Astrocyte of the spinal cord (primary cell): ENCODE results near the gene YOD1.

Source experiments
- DNase-seq: peaks from one replicate; pipeline ENCODE4 v3.0.0; 2011; ENCODE audit warnings: low read depth, low spot score
- H3K4me3 ChIP-seq: 2 replicates; pipeline ENCODE4 v1.5.1; 2011; ENCODE audit warnings: low read depth, mild to moderate bottlenecking, low read length, moderate library complexity
- in situ Hi-C: cut with HindIII; loops from 2 replicates; pipeline ENCODE4 v1.10.0; 2017; ENCODE audit warnings: low sequenced_read_pairs
- TF ChIP-seq, protein P1 (sequence below): IDR thresholded peaks from 2 replicates; pipeline ENCODE4 v1.5.1; 2012; ENCODE audit warnings: low read depth, mild to moderate bottlenecking, low read length, inconsistent platforms

The YOD1 gene

DNA sequence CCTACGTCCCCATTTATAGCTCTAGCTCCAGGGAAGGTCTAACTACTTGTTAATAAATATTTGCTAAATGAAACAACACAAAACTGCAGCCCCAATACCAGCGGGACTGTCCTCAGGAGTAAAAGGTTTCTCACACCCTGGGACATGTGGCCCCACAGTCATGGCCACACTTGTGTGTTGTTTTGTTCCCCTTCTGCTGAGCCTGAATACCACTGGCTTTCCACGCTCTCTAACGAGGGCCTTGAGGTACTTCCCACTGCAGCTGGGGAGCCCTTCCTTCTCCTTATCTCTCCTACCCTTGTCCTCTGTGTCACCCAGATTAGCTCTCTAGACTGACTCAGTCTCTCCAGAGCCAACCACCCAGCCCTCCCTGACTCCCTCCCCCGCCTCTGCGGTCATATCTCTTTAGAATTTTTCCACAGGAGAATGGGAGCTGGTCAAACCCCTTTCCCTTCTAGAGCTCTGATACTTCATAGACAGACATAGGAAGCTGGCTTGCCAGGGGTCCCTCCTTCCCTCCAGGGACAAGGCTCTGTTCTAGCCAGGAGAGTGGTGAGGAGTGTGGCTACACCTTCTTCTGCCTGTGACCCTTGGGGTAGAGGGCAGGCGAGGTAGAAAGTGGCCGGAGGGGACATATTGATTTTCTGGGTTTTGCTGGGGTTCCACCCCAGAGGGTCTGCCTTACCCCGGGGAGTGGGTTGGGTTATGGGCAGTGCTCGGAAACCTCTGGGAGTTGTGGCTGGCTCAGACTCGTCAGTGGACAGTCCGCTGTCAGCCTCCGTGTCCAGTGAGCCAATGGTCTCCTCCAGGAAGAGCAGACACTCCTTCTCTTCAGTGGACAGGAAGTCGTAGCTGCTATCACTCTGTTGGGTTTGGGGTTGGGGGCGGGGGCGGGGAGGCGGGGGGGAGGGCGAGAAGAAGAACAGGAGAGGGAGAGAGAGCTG lies 26.5 kb downstream of the YOD1 start:
- no peak for DNase-seq
- in situ Hi-C loops = no loop called here
- TF ChIP-seq, protein P1, sequence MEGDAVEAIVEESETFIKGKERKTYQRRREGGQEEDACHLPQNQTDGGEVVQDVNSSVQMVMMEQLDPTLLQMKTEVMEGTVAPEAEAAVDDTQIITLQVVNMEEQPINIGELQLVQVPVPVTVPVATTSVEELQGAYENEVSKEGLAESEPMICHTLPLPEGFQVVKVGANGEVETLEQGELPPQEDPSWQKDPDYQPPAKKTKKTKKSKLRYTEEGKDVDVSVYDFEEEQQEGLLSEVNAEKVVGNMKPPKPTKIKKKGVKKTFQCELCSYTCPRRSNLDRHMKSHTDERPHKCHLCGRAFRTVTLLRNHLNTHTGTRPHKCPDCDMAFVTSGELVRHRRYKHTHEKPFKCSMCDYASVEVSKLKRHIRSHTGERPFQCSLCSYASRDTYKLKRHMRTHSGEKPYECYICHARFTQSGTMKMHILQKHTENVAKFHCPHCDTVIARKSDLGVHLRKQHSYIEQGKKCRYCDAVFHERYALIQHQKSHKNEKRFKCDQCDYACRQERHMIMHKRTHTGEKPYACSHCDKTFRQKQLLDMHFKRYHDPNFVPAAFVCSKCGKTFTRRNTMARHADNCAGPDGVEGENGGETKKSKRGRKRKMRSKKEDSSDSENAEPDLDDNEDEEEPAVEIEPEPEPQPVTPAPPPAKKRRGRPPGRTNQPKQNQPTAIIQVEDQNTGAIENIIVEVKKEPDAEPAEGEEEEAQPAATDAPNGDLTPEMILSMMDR = no peak
- no peak overlapping the region for H3K4me3 ChIP-seq

DNA sequence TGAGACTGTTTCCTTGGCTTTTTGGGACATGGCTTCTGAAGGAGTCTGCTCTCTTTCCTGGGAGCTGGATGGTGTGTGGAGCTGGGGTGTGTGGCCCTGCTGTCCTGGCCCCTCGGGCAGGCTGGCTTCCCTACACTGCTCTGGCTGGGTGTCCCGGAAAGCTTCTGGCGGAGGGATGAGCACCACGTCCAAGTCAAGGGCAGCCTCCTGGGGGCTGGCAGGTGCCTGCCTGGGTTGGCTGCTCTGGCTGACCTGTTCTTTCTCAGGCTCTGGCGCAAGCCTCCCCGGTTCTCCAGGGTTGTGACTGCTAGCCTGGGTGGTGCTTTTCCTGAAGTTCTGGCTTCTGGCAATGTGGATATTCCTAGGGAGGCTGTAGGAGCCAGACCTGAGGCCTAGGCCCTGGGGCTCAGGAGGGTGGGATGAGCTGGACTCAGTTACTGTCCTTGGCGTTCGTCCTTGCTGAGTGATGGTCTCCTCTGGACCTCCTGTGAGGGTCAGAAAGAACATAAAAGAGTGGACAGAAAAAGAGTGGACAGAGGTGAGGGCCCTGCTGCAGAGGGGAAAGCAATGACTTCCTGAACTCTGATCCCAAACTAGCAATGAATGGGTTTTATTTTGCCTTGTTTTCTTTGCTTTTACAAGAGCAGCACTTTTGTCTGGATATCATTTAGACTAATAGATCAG lies 27.9 kb downstream of the YOD1 start:
- H3K4me3 ChIP-seq = no peak overlapping the region
- in situ Hi-C loops = no loop called here
- TF ChIP-seq, protein P1 = no peak
- DNase-seq = no peak

DNA sequence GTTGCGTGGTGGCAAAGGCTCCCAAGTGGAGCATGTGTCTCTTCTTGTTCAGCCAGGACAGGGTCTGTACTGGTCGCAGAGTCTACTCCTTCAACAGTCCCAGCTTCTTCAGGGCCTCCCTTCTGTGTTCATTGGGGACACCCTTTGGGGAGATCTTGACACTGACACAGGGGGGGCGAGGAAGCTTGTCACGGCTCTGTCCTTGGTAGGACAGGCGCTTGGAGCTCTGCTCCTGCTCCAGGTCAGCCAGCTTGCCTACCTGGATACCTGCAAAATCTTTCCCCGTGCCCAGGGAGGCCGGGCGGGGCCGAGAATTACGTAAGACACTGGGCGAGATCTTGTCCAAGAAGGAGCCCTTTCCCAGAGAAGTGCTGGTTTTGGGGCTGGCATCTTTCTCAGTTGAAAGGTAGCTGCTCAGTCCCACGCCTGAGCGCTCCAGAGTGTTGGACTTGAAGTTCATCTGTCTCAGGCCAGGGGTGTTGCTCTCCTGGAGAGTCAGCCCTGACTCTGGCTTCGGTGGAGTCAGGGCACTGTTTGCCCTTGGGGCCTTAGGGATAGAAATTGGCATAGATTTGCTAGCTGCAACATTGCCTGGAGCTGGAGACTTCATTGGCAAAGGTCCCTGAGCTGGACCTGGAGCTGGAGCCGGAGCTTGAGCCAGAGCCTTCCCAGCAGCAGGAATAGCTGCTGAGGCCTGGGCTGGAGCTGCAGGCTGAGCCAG lies 29.0 kb downstream of the YOD1 start:
- no peak overlapping the region for H3K4me3 ChIP-seq
- DNase-seq = no peak
- TF ChIP-seq, protein P1 = no peak
- in situ Hi-C loops = no loop called here

- TF ChIP-seq, protein P1 = no peak
- H3K4me3 ChIP-seq = no peak overlapping the region
- in situ Hi-C loops = no loop called here
- peak; percentile 62 for DNase-seq
Measured at GRCh38 chr1:207021139-207021861, 29.7 kb downstream of the YOD1 start.

DNA sequence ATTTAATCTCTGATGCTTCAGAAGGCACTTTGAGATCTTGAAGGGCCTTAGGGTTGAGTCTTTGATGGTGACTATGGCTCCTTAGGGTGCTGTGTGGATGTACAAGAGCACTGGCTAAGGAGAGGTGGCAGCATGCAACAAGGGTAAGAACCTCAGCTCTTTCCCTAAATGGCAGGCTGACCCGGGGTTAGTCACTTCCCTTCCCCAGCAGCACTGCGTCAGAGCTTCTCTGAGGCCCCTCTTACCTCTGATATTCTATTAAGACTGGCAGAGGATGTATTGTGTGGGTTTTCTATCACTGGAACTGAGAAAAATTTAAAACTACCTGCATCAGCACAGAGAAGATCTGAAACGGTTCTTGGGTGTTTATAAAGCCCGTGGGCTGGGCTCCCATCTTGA lies 30.3 kb downstream of the YOD1 start:
- in situ Hi-C loops = no loop called here
- TF ChIP-seq, protein P1 = no peak
- DNase-seq = peak; percentile 5

More for the DNA sequence above, 30.3 kb downstream of the YOD1 start:
- H3K4me3 ChIP-seq = no peak overlapping the region
